Natural killer cell (primary cell): Measurements from ENCODE around the gene ADSS1. TPM values are rescaled to one million over a fixed set of nuclear protein-coding genes. Genes with fewer than 3 reads are reported as not detected.

Experiments used
- ATAC-seq, 3 donors: fragments of 150-1000 bp in 2 of 3; fragments of 200-7000 bp in 1 of 3; cut with Tn5 transposase; 1 replicate in 1 of 3; 2 replicates in 2 of 3; pipeline ENCODE4 v1.10.0; 2021; ENCODE audit warnings: mild to moderate bottlenecking in 2 of 3, moderate library complexity in 2 of 3
- DNase-seq, 2 donors: peaks; one replicate each; pipeline versions ENCODE4 v3.0.0 to v3.0.0-alpha.2; 2013 to 2021; ENCODE audit warnings: mixed read lengths in 1 of 2
- H3K27ac ChIP-seq: one replicate; pipeline ENCODE4 v1.5.1; 2013; ENCODE audit warnings: mild to moderate bottlenecking, low read length
- H3K27me3 ChIP-seq: one replicate; pipeline ENCODE4 v1.6.1; 2013; ENCODE audit warnings: low read length; ENCODE audit not compliant: control insufficient read depth, insufficient read depth
- H3K36me3 ChIP-seq: one replicate; pipeline ENCODE4 v1.6.1; 2013; ENCODE audit warnings: low read length; ENCODE audit not compliant: control insufficient read depth, insufficient read depth
- H3K4me1 ChIP-seq: one replicate; pipeline ENCODE4 v1.6.1; 2013; ENCODE audit warnings: low read length; ENCODE audit not compliant: control insufficient read depth, insufficient read depth
- H3K4me3 ChIP-seq: one replicate; pipeline ENCODE4 v1.5.1; 2013; ENCODE audit warnings: low read length
- H3K9me3 ChIP-seq: one replicate; pipeline ENCODE4 v1.6.1; 2013; ENCODE audit warnings: low read length; ENCODE audit not compliant: control insufficient read depth, insufficient read depth
- H3K27ac Mint-ChIP-seq, 2 donors: one replicate each; pipeline ENCODE4 v1.8.0; 2022; ENCODE audit warnings: mild to moderate bottlenecking in 2 of 2, mixed read lengths in 2 of 2, moderate library complexity in 1 of 2
- H3K27me3 Mint-ChIP-seq, 2 donors: one replicate each; pipeline ENCODE4 v1.8.0; 2022; ENCODE audit warnings: low read depth in 2 of 2, mixed read lengths in 2 of 2
- H3K36me3 Mint-ChIP-seq: one replicate; pipeline ENCODE4 v1.8.0; 2022; ENCODE audit warnings: mixed read lengths
- H3K4me1 Mint-ChIP-seq, 2 donors: one replicate each; pipeline ENCODE4 v1.8.0; 2022; ENCODE audit warnings: mixed read lengths in 2 of 2
- H3K4me3 Mint-ChIP-seq: one replicate; pipeline ENCODE4 v1.8.0; 2022; ENCODE audit warnings: mild to moderate bottlenecking, moderate library complexity, mixed read lengths
- H3K9me3 Mint-ChIP-seq, 2 donors: one replicate each; pipeline ENCODE4 v1.8.0; 2022; ENCODE audit warnings: mixed read lengths in 2 of 2
- CTCF ChIP-seq: fragments of 200-600 bp; IDR thresholded peaks from one replicate; pipeline ENCODE4 v1.8.0; 2022; ENCODE audit warnings: antibody characterized with exemption
- WGBS: methylation state at CpG from one replicate; pipeline ENCODE4 v1.1.7; 2013; ENCODE audit warnings: missing lambda C conversion rate; ENCODE audit not compliant: insufficient coverage; 5-methylcytosine and 5-hydroxymethylcytosine counted together
- intact Hi-C: fragments of 100-400 bp; cut with micrococcal nuclease; formaldehyde crosslinking; loops from one replicate; pipeline ENCODE4 v1.14.2; 2022
- total RNA-seq, 4 donors: library from RNA; stranded (reverse); fragments of 120-200 nt in 1 of 4; gene quantifications; one replicate each; pipeline versions ENCODE4 v1.2.3 to v1.2.4, GENCODE V29; 2013 to 2022

The ADSS1 gene
- total RNA-seq, 3 donors from 2014 or later (not counting 1 experiment from before 2014, with no cell fraction given) = 2.1 to 2.7 (median 2.5) TPM

GRCh38 chr14:104706733-104707607 is 17.1 kb upstream of the ADSS1 start:
- Mint-ChIP-seq H3K27ac (no peak overlapping the region), H3K36me3 (no peaks in the 10 kb centered on the region), H3K9me3 (no peaks in the 10 kb centered on the region), H3K4me1 (peaks cover 0 to 6% of the 10 kb centered on the region in 2 donors), H3K27me3 (no peaks in the 10 kb centered on the region), H3K4me3 (no peak overlapping the region)
- Histone ChIP-seq H3K9me3 (no peaks in the 10 kb centered on the region), H3K27ac (no peak overlapping the region), H3K4me1 (peaks cover 4% of the 10 kb centered on the region), H3K4me3 (no peak overlapping the region), H3K36me3 (no peaks in the 10 kb centered on the region), H3K27me3 (no peaks in the 10 kb centered on the region)
- ATAC-seq = no peak
- DNase-seq = no peak
- 90% methylated on average over 24 of the region's 28 CpGs for WGBS
- TF ChIP-seq CTCF = no peak
- intact Hi-C loops = no loop called here

- peaks cover 4% of the 10 kb centered on the region for H3K4me1 ChIP-seq
- H3K27me3 ChIP-seq = no peaks in the 10 kb centered on the region
- Mint-ChIP-seq H3K36me3 (no peaks in the 10 kb centered on the region), H3K4me1 (peaks cover 0 to 6% of the 10 kb centered on the region in 2 donors), H3K4me3 (no peak overlapping the region), H3K27me3 (no peaks in the 10 kb centered on the region), H3K27ac (peak overlapping the region in 1 of 2 donors; percentile 48), H3K9me3 (no peaks in the 10 kb centered on the region)
- H3K27ac ChIP-seq = no peak overlapping the region
- DNase-seq (no peak), ATAC-seq (no peak)
- H3K4me3 ChIP-seq = no peak overlapping the region
- intact Hi-C loops = loop anchor here (1.0 kb wide), 1 partner anchor 58 kb away; no protein-coding TSS in a partner anchor
- no peaks in the 10 kb centered on the region for H3K9me3 ChIP-seq
- H3K36me3 ChIP-seq = no peaks in the 10 kb centered on the region
- 82% methylated on average over 31 of the region's 34 CpGs for WGBS
- TF ChIP-seq CTCF = no peak
Observed at GRCh38 chr14:104707608-104708595, 16.1 kb upstream of the ADSS1 start.

GRCh38 chr14:104708606-104709268 is 15.3 kb upstream of the ADSS1 start:
- DNase-seq (peak; percentile 66 to 85), ATAC-seq (peak; percentile 80 to 100 (median 93))
- peaks cover 4% of the 10 kb centered on the region for H3K4me1 ChIP-seq
- H3K27ac Mint-ChIP-seq = peak overlapping the region in 1 of 2 donors; percentile 48
- no peaks in the 10 kb centered on the region for H3K9me3 Mint-ChIP-seq
- intact Hi-C loops = loop anchor here (1.0 kb wide), 1 partner anchor 58 kb away; no protein-coding TSS in a partner anchor
- no peaks in the 10 kb centered on the region for H3K36me3 ChIP-seq
- no peak overlapping the region for H3K4me3 Mint-ChIP-seq
- 62% methylated on average over 20 of the region's 20 CpGs for WGBS
- H3K9me3 ChIP-seq = no peaks in the 10 kb centered on the region
- H3K27me3 ChIP-seq = no peaks in the 10 kb centered on the region
- peak; percentile 97 for TF ChIP-seq CTCF
- peaks cover 0 to 6% of the 10 kb centered on the region in 2 donors for H3K4me1 Mint-ChIP-seq
- no peaks in the 10 kb centered on the region for H3K27me3 Mint-ChIP-seq
- H3K4me3 ChIP-seq = no peak overlapping the region
- H3K27ac ChIP-seq = no peak overlapping the region
- H3K36me3 Mint-ChIP-seq = no peaks in the 10 kb centered on the region
